Globus pallidus (tissue), 1 donor: Measurements from ENCODE around the gene MYBPC3.

ENCODE experiments used
- DNase-seq: peaks from one replicate; pipeline ENCODE4 v3.0.0-alpha.2; 2015; ENCODE audit warnings: low spot score

Gene MYBPC3

DNA sequence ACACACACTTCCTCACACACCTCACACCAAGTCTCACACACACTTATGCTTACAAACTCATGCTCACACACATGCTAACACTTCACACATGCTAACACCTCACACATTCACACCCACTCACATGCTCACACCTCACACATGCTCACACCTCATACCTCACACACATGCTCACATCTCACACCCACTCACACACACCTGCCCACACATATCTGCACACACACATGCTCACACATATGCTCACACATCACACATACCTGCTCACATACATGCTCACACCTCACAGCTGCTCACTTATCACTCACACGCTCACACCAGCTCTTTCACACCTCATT, 4.5 kb upstream of the MYBPC3 start:
- DNase-seq = no peak

DNA sequence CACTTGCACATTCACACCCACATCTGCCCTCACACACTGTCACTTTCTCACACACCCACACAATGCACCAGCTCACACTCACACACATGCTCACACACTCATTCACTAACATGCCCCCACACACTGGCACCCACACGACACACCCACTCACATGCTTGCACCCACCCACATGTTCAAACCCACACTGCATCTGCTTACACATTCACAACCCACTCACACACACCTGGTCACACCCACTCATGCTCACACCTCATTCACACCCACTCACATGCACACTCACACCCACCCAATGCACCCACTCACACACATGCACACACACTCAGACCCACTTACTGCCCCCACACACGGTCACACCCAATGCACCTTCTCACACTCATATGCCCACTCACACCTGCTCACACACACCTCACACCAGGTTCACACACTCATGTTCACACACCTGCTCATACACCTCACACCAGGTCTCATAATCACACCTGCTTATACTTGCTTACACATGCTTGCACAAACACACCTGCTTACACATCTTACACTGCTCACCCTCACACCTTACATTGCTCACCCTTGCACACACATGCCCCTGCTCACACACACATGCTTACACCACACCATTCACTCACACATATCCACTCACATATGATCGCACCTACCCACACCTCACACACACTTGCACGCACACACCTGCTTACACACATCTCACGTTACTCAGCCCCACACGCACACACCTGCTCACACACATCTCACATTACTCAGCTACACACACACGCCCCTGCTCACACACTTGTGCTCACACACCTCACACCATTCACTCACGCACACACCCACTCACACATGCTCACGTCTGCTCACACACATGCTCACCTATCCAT, 3.9 kb upstream of the MYBPC3 start:
- DNase-seq = no peak

DNA sequence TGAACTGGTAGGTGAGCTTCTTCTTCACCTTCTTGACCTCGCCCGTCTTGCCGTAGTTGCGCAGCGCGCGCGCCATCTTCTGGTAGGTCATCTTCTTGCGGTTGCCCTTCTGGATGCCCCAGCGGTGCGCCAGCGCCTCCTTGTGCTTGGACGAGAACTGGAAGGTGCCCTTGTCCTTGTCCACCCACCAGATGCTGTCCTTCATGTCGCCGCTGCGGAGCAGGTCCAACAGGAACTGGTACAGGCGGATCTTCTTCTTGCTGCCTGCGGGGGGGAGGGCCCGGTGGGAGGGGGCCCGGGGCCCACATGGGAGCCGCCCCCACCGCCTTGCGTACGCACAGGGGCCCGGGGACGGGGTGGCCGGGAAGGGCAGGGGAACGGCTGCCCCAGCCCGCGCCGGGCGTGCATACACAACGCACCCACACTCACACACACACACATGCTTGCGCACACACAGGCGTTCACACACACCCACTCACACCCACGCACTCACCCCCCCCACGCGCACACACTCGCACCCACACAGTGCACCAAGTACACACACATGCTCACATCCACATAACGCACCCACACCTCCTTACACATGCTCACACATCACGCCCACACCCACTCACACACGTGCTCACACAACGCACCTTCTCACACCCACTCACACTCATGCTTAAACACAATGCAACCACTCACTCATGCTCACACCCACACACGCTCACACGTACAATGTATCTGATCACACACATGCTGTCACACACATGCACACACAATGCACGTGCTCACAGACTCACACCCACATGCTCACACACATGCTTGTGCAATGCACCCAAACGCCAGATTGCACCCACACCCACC, 3.0 kb upstream of the MYBPC3 start:
- peak; percentile 84 for DNase-seq

DNA sequence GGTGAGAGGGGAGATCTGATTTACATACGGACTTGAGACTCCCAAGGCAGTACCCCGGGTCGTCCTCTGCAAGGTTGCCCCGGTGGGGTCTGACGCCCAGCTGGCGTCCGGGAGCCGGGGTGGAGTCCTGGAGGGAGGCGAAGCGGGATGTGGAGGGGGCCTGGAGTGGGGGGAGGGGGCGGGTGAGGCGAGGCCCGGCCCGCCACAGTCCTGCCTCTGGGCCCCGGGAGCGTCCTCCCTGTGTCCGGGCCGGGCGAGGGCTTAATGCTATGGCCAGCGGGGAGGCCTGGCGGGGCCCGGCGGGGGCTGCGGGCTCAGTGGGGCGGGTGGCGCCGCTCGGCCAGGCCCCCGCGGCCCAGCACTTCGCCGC, 2.4 kb upstream of the MYBPC3 start:
- DNase-seq = no peak

DNA sequence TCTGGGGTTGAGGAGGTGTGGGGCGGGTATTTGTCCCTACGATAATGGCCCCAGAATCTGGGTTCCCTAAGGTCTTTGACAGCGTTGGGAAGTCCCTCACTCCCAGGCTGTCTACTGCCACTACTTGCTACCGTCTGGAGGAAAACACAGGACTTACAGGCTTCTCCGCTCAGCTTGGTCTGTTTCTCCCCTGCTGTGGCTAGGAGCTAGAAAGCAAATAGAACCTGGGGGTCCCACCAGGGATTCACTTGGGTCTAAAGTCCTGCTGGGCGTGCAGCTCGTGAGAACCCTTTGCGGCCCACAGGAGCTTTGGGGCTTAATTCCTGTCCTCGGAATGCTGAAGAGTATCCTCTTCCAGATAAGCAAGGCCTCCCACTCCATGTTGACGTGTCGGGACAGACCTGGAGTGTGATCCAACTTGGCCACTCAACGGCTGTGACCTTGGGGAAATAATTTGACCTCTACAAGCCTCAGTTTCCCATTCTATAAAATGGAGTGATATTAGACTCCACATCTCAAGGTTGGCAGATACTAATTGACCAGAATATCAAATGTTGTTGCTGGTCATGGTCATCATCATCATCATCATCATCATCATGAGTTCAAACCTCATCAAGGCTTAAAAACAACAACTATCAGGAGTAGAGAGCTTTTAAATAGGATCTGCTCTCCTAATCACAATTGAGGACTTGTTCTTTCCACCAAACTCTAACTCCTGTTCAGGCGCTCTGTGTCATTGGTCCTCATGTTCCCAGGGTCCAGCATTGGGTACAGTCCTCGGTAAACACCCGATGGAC, 1.7 kb upstream of the MYBPC3 start:
- DNase-seq = no peak

DNA sequence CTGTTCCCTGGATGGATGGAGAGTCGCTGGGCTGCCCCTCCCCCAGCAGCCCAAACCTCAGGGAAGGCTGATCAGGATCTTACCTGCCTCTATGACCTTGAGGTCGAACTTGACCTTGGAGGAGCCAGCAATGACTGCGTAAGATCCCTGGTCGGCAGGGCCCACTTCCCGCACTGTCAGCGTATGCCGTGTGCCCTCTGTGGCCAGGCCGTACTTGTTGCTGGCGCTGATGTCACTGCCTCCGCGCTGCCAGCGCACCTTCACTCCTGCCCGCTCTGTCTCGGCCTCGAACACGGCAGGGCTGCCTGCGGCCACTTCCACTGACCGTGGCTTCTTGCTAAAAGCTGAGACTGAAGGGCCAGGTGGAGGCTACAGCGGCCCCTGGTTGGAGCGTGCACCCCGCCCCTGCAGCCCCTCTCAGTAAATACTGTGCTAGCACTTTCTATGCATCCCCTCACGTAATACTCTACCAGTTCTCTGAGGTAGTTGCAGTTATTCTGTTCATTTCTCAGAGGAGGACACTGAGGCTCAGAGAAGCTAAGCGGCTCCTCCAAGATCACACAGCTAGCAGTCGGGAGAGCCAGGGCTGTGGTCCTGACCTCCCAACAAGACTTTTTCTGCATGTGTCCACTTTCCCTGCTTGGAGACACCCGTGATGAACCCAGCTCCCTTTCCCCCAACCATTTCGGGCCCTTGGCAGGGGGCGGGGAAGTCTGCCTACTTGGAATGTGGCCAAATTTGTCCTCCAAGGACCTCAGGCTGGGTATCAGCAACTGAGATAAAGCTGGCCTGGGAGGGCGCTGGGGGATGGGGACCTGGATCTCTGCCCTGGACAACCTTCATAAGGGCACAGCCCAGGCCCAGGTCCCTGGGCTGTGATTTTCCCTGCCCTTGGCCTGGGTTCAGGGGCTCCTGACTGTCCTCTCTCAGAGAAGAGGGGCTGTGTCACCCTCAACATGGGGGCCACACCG, 1.1 kb downstream of the MYBPC3 start:
- no peak for DNase-seq

DNA sequence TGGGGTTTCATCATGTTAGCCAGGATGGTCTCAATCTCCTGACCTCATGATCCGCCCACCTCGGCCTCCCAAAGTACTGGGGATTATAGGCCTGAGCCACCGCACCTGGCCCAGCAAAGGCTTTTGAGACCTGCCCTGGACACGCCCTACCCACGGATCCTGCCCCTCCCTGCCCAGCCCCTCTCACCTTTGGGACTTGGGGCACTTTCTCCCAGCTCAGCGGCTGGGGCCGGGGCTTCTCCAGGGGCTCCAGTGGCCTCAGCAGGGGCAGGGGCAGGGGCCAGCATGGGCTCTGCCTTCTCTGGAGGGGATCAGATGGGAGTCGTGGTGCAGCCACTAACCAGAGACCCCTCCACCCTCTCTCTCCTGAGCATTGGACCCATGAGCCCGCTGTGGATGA, 2.2 kb downstream of the MYBPC3 start:
- no peak for DNase-seq

DNA sequence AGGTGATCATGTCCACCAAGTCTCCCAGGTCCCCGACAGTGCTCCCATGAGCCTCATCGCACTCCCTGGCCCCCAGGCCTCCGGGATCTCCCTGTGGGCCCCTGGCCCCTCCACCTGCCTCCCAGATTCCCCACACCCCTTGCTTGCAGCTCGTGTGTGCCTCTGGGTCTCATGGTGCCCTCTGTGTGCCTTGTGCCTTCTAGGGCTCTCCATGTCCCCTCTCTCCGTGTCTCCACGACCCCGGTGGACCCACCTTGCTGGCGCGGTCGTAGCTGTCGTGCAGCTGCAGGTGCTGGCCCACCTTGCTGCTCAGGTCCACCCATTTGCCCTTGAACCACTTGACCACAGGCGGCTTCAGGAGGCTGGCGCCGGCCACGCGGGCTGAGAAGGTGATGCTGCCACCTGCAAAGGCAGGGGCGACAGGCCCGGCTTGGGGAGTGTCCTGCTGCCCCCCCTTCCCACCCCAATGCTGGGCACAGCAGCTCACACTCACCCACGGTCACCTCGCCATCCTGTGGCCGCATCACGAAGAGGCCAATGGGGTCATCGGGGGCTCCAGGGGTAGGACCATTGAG, 2.9 kb downstream of the MYBPC3 start:
- no peak for DNase-seq

DNA sequence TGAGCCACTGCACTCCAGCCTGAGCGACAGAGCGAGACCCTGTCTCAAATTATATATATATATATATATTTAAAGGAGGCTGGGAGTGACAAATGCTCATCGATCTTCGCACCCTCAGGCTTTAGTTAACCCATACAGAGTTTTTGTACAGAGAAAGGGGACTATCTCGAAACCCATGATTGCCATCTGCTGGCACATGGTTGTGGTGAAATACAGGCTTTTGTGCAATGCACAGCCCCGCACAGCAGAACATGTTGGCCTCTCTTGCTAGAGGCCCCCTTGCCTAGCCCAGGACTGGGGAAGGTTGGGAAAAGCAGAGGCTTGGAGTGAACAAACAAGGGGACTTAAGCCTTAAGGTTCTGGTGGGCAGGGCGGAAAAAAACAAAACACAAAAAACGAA, 3.6 kb downstream of the MYBPC3 start:
- DNase-seq = no peak

DNA sequence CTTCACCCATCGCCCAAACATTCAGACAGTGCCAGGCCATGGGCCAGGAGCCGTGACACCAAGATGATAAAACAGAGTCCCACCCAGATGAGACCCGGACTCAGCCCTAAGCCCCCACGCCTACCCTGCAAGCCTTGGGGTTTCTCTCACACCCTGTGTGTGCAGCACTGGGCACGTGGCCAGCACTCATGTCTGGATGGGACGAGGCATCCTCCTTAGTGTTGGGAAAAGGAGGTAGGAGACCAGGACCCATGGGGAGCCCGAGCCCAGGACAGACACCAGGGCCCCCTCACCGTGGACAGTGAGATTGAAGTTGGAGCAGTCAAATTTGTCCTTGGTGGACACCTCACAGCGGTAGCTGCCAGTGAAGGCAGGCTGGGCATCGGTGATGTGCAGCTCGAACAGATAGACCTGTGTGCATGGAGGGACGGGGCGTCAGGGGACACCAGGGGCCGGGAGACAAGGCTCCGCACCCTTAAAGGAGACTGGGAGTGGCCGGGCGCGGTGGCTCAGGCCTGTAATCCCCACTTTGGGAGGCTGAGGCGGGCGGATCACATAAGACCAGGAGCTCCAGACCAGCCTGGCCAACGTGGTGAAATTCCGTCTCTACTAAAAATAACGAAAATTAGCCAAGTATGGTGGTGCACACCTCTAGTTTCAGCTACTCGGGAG, 4.2 kb downstream of the MYBPC3 start:
- DNase-seq = no peak

DNA sequence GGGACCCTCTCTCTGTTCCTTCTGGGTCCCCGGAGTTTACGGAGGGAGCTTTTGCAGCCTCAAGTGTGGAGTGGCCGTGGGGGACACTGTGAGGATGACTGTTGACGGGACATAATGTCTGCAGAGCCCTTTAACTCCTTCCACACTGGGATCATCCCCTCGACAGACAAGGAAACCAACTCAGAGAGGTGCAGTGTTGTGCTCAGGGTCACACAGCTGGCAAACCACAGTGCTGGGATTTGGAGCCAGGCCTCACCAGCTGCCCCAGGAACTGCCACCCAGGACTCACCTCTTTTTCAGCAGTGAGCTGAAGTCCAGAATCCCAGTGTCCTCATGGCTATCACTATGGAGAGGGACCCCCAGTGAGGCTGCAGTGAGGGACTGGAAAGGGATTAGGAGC, 5.4 kb downstream of the MYBPC3 start:
- DNase-seq = no peak

DNA sequence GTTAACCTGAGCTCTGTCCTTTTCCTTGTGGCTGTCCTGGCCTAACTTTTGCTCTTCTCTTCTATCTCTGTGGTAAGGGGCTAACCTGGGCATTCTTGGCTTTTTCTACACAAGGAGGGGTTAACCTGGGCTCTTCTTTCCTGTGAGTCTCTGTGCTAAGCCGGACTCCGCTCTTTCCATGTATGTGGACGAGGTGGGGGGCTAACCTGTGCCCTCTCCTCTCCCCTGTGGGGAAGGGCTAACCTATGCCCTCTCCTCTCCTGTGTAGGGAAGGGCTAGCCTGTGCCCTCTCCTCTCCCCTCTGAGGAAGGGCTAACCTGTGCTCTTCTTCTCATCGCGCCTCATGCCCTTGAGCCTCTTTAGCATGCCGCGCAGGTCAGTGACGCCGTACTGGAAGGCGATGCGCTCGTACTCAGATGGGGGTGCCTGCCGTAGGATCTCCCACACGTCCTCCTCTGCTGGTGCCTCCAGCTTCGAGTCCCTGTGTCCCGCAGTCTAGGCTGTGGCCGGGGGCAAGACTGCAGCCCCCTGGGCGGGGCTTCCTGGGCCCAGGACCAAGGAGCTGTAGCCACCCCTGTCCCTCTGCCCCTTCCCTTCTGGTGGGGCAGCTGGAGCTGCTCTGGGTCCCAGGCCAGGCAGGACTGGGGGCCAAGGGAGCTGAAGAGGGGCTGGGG, 6.5 kb downstream of the MYBPC3 start:
- no peak for DNase-seq

DNA sequence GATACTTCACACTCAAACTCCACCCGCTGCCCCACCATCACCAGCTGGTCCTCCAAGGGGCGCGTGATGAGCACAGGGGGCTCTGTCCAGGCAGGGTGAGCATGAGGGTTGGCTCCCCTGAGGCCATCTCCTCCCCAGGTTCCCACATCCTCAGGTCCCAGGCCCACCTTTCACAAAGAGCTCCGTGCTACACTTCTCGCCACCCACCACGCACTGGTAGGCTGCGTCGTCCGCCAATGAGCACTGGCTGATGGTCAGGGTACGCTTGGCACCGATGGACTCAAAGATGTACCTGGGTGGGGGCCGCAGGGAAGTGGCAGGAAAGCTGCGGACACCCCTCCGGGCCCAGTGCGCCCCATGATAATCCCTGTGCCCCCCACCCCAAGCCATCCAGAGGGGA, 9.6 kb downstream of the MYBPC3 start:
- DNase-seq = no peak

DNA sequence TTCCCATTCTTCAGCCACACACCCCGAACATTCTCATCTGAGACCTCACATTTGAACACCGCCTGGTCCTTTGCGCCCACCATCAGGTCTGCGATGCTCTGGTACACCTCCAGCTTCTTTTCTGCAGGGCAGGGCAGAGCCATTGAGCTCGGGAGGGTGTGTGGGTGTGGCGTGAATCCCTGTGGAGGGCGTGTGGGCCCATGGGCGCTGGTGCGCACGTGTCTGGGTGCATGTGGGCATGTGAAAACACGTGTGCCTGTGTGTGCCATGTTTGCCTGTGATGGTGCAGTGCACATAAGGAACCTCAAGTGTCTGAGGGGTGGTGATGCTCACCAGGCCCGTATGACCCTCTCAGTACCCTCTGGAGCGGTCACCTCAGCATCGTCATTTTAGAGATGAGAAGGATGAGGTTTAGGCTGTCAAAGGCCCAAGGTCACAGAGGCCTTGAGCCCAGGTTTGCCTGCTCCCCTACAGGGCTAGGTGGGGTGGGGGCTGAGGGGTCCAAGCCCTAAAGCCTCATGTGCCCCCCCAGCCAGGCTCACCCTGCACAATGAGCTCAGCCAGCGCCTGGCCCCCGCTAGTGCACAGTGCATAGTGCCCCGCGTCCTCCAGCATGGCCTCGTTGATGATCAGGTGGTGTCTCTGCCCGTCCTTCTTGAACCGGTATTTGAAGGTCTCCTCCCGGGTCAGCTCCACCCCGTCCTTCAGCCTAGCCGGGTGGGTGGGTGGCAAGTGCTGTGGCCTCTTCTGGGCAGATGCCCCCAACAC, 10.3 kb downstream of the MYBPC3 start:
- no peak for DNase-seq

DNA sequence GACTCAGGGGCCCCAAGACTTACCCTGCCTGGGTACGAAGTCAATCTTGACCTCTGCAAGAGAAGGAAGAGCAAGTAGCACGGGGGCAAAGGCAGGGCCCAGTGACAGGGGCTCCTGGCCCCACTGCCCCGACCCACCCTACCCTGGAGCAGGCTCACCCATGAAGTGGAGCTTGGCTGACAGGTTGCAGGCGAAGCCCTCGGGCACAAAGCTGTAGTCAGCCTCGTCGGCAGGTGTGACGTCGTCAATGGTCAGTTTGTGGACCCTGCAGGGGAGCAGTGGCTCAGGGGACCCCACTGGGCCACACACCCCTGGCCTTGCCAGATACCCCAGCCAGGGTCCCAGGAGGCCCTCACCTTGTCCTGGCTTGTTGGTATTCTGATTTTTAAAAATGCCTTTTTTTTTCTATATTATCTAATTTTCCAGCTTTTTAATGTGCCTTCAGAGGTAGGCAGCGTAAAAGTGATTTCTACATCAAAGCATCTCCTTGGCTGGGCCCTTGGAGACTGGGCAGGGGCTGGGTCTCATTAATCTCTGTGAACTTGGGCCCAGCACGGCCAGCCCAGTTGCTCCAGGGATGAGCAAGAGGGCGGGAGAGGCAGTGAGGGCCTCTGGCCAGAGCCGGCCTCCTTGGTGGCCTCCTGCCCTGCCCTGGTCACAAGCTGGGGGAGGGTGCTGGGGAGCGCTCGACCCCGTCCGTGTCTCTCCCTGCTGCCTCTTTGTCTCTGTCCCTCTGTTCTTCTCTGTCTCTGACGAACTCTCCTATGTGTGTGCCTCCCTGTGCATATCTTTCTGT, 11.3 kb downstream of the MYBPC3 start:
- DNase-seq = no peak

DNA sequence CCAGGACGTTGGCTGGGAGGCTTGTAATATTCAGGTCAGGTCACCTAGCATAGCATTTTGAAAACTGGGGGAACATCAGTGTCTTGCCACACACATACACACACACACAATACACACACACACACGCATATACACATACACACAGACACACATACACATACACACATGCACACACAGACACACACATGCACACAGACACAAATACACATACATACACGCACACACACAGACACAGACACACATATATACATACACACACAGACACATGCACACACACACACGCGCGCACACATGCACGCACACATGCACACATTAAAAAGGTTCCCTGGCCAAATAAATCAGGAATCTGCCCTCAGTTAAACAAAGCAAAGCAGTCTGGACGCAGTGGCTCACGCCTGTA, 12.5 kb downstream of the MYBPC3 start:
- no peak for DNase-seq

DNA sequence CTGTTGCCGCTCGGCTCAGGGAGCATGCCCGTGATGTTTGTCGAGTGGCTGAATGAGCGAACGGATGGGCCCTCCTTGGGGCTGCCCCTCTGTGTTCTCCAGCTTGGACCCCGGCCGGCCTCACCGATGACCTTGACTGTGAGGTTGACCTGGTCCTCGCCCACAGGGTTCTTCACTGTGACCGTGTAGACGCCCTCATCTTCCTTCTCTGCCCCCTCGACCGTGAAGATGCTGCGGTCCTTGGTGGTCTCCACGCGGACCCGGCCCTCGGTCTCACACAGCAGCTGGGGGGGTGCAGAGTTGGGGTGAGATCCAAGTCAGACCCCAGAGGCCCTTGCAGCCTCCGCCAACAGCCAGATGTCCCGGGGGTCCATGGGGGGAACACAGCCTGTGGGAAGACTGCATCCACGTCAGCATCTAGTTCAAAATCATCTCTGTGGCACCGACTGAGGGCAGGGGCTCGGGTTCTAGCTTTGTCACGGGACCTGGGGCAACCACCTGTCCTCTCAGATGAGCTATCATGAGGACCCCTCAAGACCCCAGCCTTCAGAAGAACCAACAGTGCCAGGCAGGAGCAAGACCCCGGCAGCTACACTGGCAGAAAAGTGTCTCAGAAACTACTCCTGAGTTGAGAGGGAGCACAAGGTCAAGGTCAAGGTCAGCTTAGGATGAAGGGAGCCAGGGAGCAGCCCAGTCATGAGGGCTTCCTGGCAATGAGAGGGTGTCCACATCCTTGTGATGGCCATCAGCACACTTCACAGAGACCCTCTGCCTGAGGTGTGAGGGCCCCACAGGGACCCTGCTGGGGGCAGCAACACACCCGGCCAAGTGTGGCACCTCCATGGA, 13.9 kb downstream of the MYBPC3 start:
- no peak for DNase-seq
